Panc1 (cell line): ENCODE data around the gene TSPAN3. TPM values are rescaled to one million over a fixed set of nuclear protein-coding genes. Genes with fewer than 3 reads are reported as not detected.

Source experiments
- ATAC-seq: fragments of 200-7000 bp; cut with Tn5 transposase; 2 replicates; pipeline ENCODE4 v1.9.1; 2020; ENCODE audit warnings: mild to moderate bottlenecking, moderate library complexity
- BruUV-seq: library from RNA; stranded (reverse); fragments of 400-500 nt; replicated peaks from 2 replicates; lab custom pipeline; 2021; lab: Mats Ljungman, UMichigan
- CTCF ChIA-PET: fragments of 300-600 bp; sonication (Branson Sonifier 250); formaldehyde crosslinking; loops from one replicate; lab custom pipeline; 2022; ENCODE audit warnings: antibody characterized with exemption; lab: Charles Lee
- POLR2A ChIA-PET: fragments of 300-600 bp; sonication (Branson Sonifier 250); formaldehyde crosslinking; loops from one replicate; lab custom pipeline; 2022; ENCODE audit warnings: antibody characterized with exemption; lab: Charles Lee
- DNase-seq: peaks from one replicate; pipeline ENCODE4 v3.0.0-alpha.2; 2010; ENCODE audit warnings: low read depth, low spot score
- H3K27ac ChIP-seq: 2 replicates; pipeline ENCODE4 v1.5.1; 2011; ENCODE audit warnings: mild to moderate bottlenecking, low read length, inconsistent platforms
- H3K27me3 ChIP-seq: fragments of 200-500 bp; sonication (Bioruptor generic); 2 replicates; pipeline ENCODE4 v1.6.0; 2014; ENCODE audit warnings: low read length, inconsistent platforms; ENCODE audit not compliant: control insufficient read depth, insufficient read depth
- H3K36me3 ChIP-seq: fragments of 200-500 bp; sonication (Bioruptor generic); 2 replicates; pipeline ENCODE4 v1.5.1; 2014; ENCODE audit warnings: inconsistent platforms, mild to moderate bottlenecking, low read length, moderate library complexity; ENCODE audit not compliant: control insufficient read depth, insufficient read depth
- H3K4me1 ChIP-seq: 2 replicates; pipeline ENCODE4 v1.5.1; 2011; ENCODE audit warnings: inconsistent platforms, mild to moderate bottlenecking, low read length, moderate library complexity; ENCODE audit not compliant: control insufficient read depth, insufficient read depth
- H3K4me3 ChIP-seq, 2 experiments: 2 replicates each; pipeline ENCODE4 v1.5.1; 2011 to 2012; ENCODE audit warnings: low read depth in 2 of 2, low read length in 2 of 2, mild to moderate bottlenecking in 2 of 2, inconsistent platforms in 1 of 2, moderate library complexity in 1 of 2
- H3K9me3 ChIP-seq: fragments of 200-500 bp; sonication (Bioruptor generic); 2 replicates; pipeline ENCODE4 v1.5.1; 2014; ENCODE audit warnings: low read depth, mild to moderate bottlenecking, inconsistent platforms, low read length, moderate library complexity; ENCODE audit not compliant: control insufficient read depth, insufficient read depth
- CTCF ChIP-seq: fragments of 450-650 bp; IDR thresholded peaks from 2 replicates; pipeline ENCODE4 v1.5.1; 2017; ENCODE audit warnings: mild to moderate bottlenecking
- POLR2AphosphoS5 ChIP-seq: IDR thresholded peaks from 2 replicates; pipeline ENCODE4 v1.6.1; 2012; ENCODE audit warnings: mild to moderate bottlenecking, low read depth, low read length, moderate library complexity
- REST ChIP-seq, 2 experiments: IDR thresholded peaks; 2 replicates each; pipeline ENCODE4 v1.6.1; 2011 to 2012; ENCODE audit warnings: low read depth in 2 of 2, control low read depth in 1 of 2, low read length in 1 of 2, mild to moderate bottlenecking in 1 of 2, moderate library complexity in 1 of 2; ENCODE audit not compliant: insufficient read depth in 1 of 2
- SIN3A ChIP-seq: IDR thresholded peaks from 2 replicates; pipeline ENCODE4 v1.6.1; 2012; ENCODE audit warnings: low read depth, mild to moderate bottlenecking, low read length, moderate library complexity, borderline replicate concordance; ENCODE audit not compliant: insufficient read depth
- TCF7L2 ChIP-seq: IDR thresholded peaks from 2 replicates; pipeline ENCODE4 v1.6.1; 2011; ENCODE audit warnings: mild to moderate bottlenecking, low read depth, low read length, inconsistent platforms
- in situ Hi-C: cut with HindIII; loops from 2 replicates; pipeline ENCODE4 v1.10.0; 2016; ENCODE audit warnings: low sequenced_read_pairs, low pct_unique_long_range_greater_than_20kb
- intact Hi-C: fragments of 100-400 bp; cut with micrococcal nuclease; formaldehyde crosslinking; loops from one replicate; pipeline ENCODE4 v1.10.0; 2022; ENCODE audit not compliant: unreplicated experiment
- total RNA-seq: library from RNA; stranded (reverse); gene quantifications from one replicate; pipeline ENCODE4 v1.2.1, GENCODE V29; 2021; ENCODE audit not compliant: unreplicated experiment

The TSPAN3 gene
- total RNA-seq, 1 experiment from 2014 or later = 130 TPM

GRCh38 chr15:77074350-77074749 is 3.4 kb upstream of the TSPAN3 start:
- ATAC-seq (no peak), DNase-seq (no peak)
- H3K27ac ChIP-seq = no peak overlapping the region
- in situ Hi-C loops (no loop called here), intact Hi-C loops (no loop called here)
- peaks cover 2% of the 10 kb centered on the region; the same call in 1 of the 2 replicates for H3K36me3 ChIP-seq
- POLR2A ChIA-PET = no interaction called here
- TF ChIP-seq SIN3A = no peak
- no peak for TF ChIP-seq POLR2AphosphoS5
- no peak for TF ChIP-seq REST (IDR thresholded peaks at IDR 0.05; ENCODE audit: insufficient read depth in 1 of 2, low read depth in 2 of 2, low read length in 1 of 2)
- no peak for TF ChIP-seq CTCF
- no peak for TF ChIP-seq TCF7L2
- peaks cover 7% of the 10 kb centered on the region for H3K4me1 ChIP-seq
- H3K27me3 ChIP-seq = 0 out of 2 replicates have a peak, but pooled peaks cover 4% of the 10 kb centered on the region
- no peak overlapping the region for H3K4me3 ChIP-seq
- H3K9me3 ChIP-seq = no peaks in the 10 kb centered on the region
- CTCF ChIA-PET = no interaction called here
- BruUV-seq = no TSS peak

DNA sequence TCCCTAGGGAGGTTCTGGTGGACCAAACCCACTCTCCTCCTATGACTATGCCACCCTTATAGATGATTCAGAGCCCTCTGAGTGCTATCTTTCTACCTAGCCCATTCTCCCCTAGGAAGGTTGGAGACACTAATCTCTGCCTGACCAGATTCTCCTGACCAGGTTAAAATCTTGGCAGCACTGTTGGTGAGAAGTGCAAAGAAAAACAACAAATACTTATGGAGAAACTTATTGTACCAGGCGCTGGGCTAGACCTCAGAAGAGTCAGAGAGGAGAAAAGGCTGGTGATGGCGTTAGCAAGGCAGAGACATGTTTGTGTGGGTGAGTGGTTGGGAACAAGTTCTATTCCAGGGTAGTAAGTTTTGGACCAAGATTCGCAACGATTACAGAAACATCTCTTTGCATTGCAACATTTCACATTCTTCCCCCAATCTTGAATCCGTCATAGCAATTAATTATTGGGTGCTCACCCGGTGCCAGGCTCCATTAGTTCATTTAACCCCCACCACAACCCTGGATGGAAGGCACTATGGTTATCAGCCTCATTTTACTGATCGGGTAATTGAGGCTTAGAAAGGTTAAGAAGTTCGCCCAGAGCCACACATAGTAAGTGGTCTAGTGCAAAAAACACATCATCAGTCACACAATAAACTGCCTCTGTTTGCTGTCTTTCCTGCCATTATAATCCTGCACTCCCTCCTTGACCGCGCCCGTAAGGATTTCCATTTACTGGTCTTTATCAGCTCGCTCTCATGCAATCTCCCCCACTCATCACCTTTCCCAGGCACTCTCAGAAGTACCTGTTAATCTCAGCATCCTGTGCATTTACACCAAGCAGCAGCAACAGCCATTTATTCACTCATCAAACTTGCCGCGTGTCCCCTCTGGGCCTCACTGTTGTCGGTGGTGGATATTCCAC is 655 bp upstream of the TSPAN3 start:
- Histone ChIP-seq H3K4me1 (peaks cover 23% of the 10 kb centered on the region), H3K36me3 (peaks cover 2% of the 10 kb centered on the region; the same call in 1 of the 2 replicates), H3K9me3 (no peaks in the 10 kb centered on the region), H3K27me3 (0 out of 2 replicates have a peak, but pooled peaks cover 4% of the 10 kb centered on the region), H3K27ac (peak overlapping the region; percentile 45; the same call in 1 of the 2 replicates), H3K4me3 (peak overlapping the region; percentile 66 to 76)
- BruUV-seq = no TSS peak
- in situ Hi-C loops (no loop called here), intact Hi-C loops (no loop called here)
- TF ChIP-seq REST (IDR thresholded peaks at IDR 0.05; ENCODE audit: insufficient read depth in 1 of 2, low read depth in 2 of 2, low read length in 1 of 2) (0 out of 4 replicates have a peak, but pooled peaks of 1 of the 2 experiments have one; percentile 1), POLR2AphosphoS5 (no peak), CTCF (no peak), TCF7L2 (no peak)
- DNase-seq (no peak), ATAC-seq (no peak; the same call in 1 of the 2 replicates)
- ChIA-PET POLR2A (interaction anchor here (0.6 to 0.7 kb wide), 2 partner anchors 23 to 41 kb away, joined by 3 read pairs; no protein-coding TSS in a partner anchor), CTCF (no interaction called here)
